Activated CD4-positive, alpha-beta T cell treated with anti-CD3 and anti-CD28 coated beads, Interleukin-2, amount 10 ng/mL, durations not matched to agents 24 days and 14 days (primary cell): ENCODE results near the gene SLC1A2. TPM values are rescaled to one million over a fixed set of nuclear protein-coding genes. Genes with fewer than 3 reads are reported as not detected.

Experiments used
- DNase-seq: peaks from one replicate; pipeline ENCODE4 v3.0.0; 2022
- H3K27ac Mint-ChIP-seq: one replicate; pipeline ENCODE4 v1.8.0; 2022; ENCODE audit warnings: mild to moderate bottlenecking, mixed read lengths
- H3K27me3 Mint-ChIP-seq: one replicate; pipeline ENCODE4 v1.8.0; 2022; ENCODE audit warnings: mixed read lengths
- H3K36me3 Mint-ChIP-seq: one replicate; pipeline ENCODE4 v1.8.0; 2022; ENCODE audit warnings: low read depth, mild to moderate bottlenecking, mixed read lengths
- H3K4me1 Mint-ChIP-seq: one replicate; pipeline ENCODE4 v1.8.0; 2021; ENCODE audit warnings: mixed read lengths
- H3K4me3 Mint-ChIP-seq: one replicate; pipeline ENCODE4 v1.8.0; 2022; ENCODE audit warnings: mild to moderate bottlenecking, moderate library complexity, mixed read lengths
- H3K9me3 Mint-ChIP-seq: one replicate; pipeline ENCODE4 v1.8.0; 2021; ENCODE audit warnings: mixed read lengths
- intact Hi-C: fragments of 100-400 bp; cut with micrococcal nuclease; formaldehyde crosslinking; loops from one replicate; pipeline ENCODE4 v1.15.1; 2023
- total RNA-seq: library from RNA; stranded (reverse); gene quantifications from 2 replicates; pipeline ENCODE4 v1.2.3, GENCODE V29; 2022

Gene SLC1A2
- total RNA-seq, 1 donor from 2014 or later: not detected

- Mint-ChIP-seq H3K4me3 (no peak overlapping the region), H3K27ac (no peak overlapping the region), H3K36me3 (no peaks in the 10 kb centered on the region), H3K4me1 (peaks cover 11% of the 10 kb centered on the region), H3K27me3 (peaks cover 2% of the 10 kb centered on the region), H3K9me3 (peaks cover 10% of the 10 kb centered on the region)
- DNase-seq: no peak
- intact Hi-C loops: no loop called here
Observed at GRCh38 chr11:35316161-35316560, 103.2 kb downstream of the SLC1A2 start.

- Mint-ChIP-seq H3K27me3 (no peaks in the 10 kb centered on the region), H3K9me3 (peaks cover 3% of the 10 kb centered on the region), H3K27ac (no peak overlapping the region), H3K4me1 (peaks cover 5% of the 10 kb centered on the region), H3K36me3 (no peaks in the 10 kb centered on the region), H3K4me3 (no peak overlapping the region)
- intact Hi-C loops: no loop called here
- no peak for DNase-seq
Observed at GRCh38 chr11:35313760-35314153, 105.6 kb downstream of the SLC1A2 start.

- intact Hi-C loops: no loop called here
- DNase-seq: no peak
- Mint-ChIP-seq H3K27ac (no peak overlapping the region), H3K4me3 (no peak overlapping the region), H3K36me3 (no peaks in the 10 kb centered on the region), H3K27me3 (no peaks in the 10 kb centered on the region), H3K9me3 (peaks cover 3% of the 10 kb centered on the region), H3K4me1 (peaks cover 5% of the 10 kb centered on the region)
Observed at GRCh38 chr11:35313066-35313759, 106.1 kb downstream of the SLC1A2 start.

GRCh38 chr11:35311331-35311730 lies 108.0 kb downstream of the SLC1A2 start:
- H3K36me3 Mint-ChIP-seq: no peaks in the 10 kb centered on the region
- no peak overlapping the region for H3K27ac Mint-ChIP-seq
- intact Hi-C loops: no loop called here
- peaks cover 4% of the 10 kb centered on the region for H3K4me1 Mint-ChIP-seq
- H3K9me3 Mint-ChIP-seq: peaks cover 3% of the 10 kb centered on the region
- no peak for DNase-seq
- no peak overlapping the region for H3K4me3 Mint-ChIP-seq
- no peaks in the 10 kb centered on the region for H3K27me3 Mint-ChIP-seq

- H3K27me3 Mint-ChIP-seq: no peaks in the 10 kb centered on the region
- H3K27ac Mint-ChIP-seq: no peak overlapping the region
- peaks cover 26% of the 10 kb centered on the region for H3K4me1 Mint-ChIP-seq
- intact Hi-C loops: no loop called here
- no peak overlapping the region for H3K4me3 Mint-ChIP-seq
- no peaks in the 10 kb centered on the region for H3K36me3 Mint-ChIP-seq
- no peak for DNase-seq
- H3K9me3 Mint-ChIP-seq: no peaks in the 10 kb centered on the region
Observed at GRCh38 chr11:35308157-35308556, 111.2 kb downstream of the SLC1A2 start.

GRCh38 chr11:35307221-35307621 lies 112.1 kb downstream of the SLC1A2 start:
- intact Hi-C loops: no loop called here

GRCh38 chr11:35305670-35306382 lies 113.5 kb downstream of the SLC1A2 start:
- no peaks in the 10 kb centered on the region for H3K36me3 Mint-ChIP-seq
- peak overlapping the region; percentile 48 for H3K27ac Mint-ChIP-seq

More at GRCh38 chr11:35307221-35307621, 112.1 kb downstream of the SLC1A2 start:
- no peak overlapping the region for H3K27ac Mint-ChIP-seq
- H3K36me3 Mint-ChIP-seq: no peaks in the 10 kb centered on the region
- H3K4me1 Mint-ChIP-seq: peaks cover 26% of the 10 kb centered on the region
- peaks cover 9% of the 10 kb centered on the region for H3K9me3 Mint-ChIP-seq
- H3K4me3 Mint-ChIP-seq: no peak overlapping the region
- DNase-seq: no peak
- H3K27me3 Mint-ChIP-seq: no peaks in the 10 kb centered on the region

GRCh38 chr11:35304900-35305460 lies 114.4 kb downstream of the SLC1A2 start:
- no peaks in the 10 kb centered on the region for H3K36me3 Mint-ChIP-seq
- peaks cover 24% of the 10 kb centered on the region for H3K4me1 Mint-ChIP-seq
- intact Hi-C loops: loop anchor here (2.0 kb wide), 1 partner anchor 26 kb away; no protein-coding TSS in a partner anchor
- no peaks in the 10 kb centered on the region for H3K27me3 Mint-ChIP-seq
- H3K27ac Mint-ChIP-seq: no peak overlapping the region
- H3K4me3 Mint-ChIP-seq: no peak overlapping the region
- DNase-seq: no peak
- H3K9me3 Mint-ChIP-seq: peaks cover 14% of the 10 kb centered on the region

More at GRCh38 chr11:35305670-35306382, 113.5 kb downstream of the SLC1A2 start:
- intact Hi-C loops: loop anchor here (2.0 kb wide), 1 partner anchor 25 kb away; no protein-coding TSS in a partner anchor
- peaks cover 24% of the 10 kb centered on the region for H3K4me1 Mint-ChIP-seq
- peaks cover 14% of the 10 kb centered on the region for H3K9me3 Mint-ChIP-seq
- no peaks in the 10 kb centered on the region for H3K27me3 Mint-ChIP-seq
- no peak overlapping the region for H3K4me3 Mint-ChIP-seq
- DNase-seq: peak; percentile 75

- Mint-ChIP-seq H3K9me3 (peaks cover 14% of the 10 kb centered on the region), H3K27ac (peak overlapping the region; percentile 39), H3K27me3 (peaks cover 2% of the 10 kb centered on the region), H3K4me1 (peaks cover 24% of the 10 kb centered on the region), H3K4me3 (no peak overlapping the region), H3K36me3 (no peaks in the 10 kb centered on the region)
- intact Hi-C loops: loop anchor here (2.0 kb wide), 1 partner anchor 26 kb away; no protein-coding TSS in a partner anchor
- no peak for DNase-seq
Observed at GRCh38 chr11:35304386-35304775, 115.0 kb downstream of the SLC1A2 start.

- Mint-ChIP-seq H3K9me3 (peaks cover 14% of the 10 kb centered on the region), H3K36me3 (no peaks in the 10 kb centered on the region), H3K4me3 (no peak overlapping the region), H3K4me1 (peaks cover 24% of the 10 kb centered on the region), H3K27me3 (peaks cover 2% of the 10 kb centered on the region), H3K27ac (peak overlapping the region; percentile 39)
- intact Hi-C loops: loop anchor here (2.0 kb wide), 1 partner anchor 27 kb away; no protein-coding TSS in a partner anchor
- DNase-seq: no peak
Observed at GRCh38 chr11:35303596-35304385, 115.6 kb downstream of the SLC1A2 start.

- intact Hi-C loops: no loop called here
- Mint-ChIP-seq H3K27ac (no peak overlapping the region), H3K9me3 (peaks cover 14% of the 10 kb centered on the region), H3K4me1 (peaks cover 24% of the 10 kb centered on the region), H3K27me3 (peaks cover 2% of the 10 kb centered on the region), H3K4me3 (no peak overlapping the region), H3K36me3 (no peaks in the 10 kb centered on the region)
- DNase-seq: no peak
Observed at GRCh38 chr11:35302398-35302797, 117.0 kb downstream of the SLC1A2 start.

- no peak for DNase-seq
- intact Hi-C loops: loop anchor here (10.0 kb wide), 1 partner anchor 644 kb away; no protein-coding TSS in a partner anchor
- peaks cover 2% of the 10 kb centered on the region for H3K4me1 Mint-ChIP-seq
- H3K27ac Mint-ChIP-seq: no peak overlapping the region
- no peaks in the 10 kb centered on the region for H3K36me3 Mint-ChIP-seq
- H3K4me3 Mint-ChIP-seq: no peak overlapping the region
- peaks cover 14% of the 10 kb centered on the region for H3K9me3 Mint-ChIP-seq
- H3K27me3 Mint-ChIP-seq: peaks cover 8% of the 10 kb centered on the region
Observed at GRCh38 chr11:35298369-35298768, 121.0 kb downstream of the SLC1A2 start.

- Mint-ChIP-seq H3K36me3 (no peaks in the 10 kb centered on the region), H3K9me3 (no peaks in the 10 kb centered on the region), H3K4me1 (peaks cover 18% of the 10 kb centered on the region), H3K27ac (no peak overlapping the region), H3K27me3 (peaks cover 8% of the 10 kb centered on the region), H3K4me3 (no peak overlapping the region)
- no peak for DNase-seq
- intact Hi-C loops: loop anchor here (10.0 kb wide), 1 partner anchor 641 kb away; no protein-coding TSS in a partner anchor
Observed at GRCh38 chr11:35295751-35296150, 123.6 kb downstream of the SLC1A2 start.
